Muscle of arm (tissue), 12 donors: ENCODE measurements around the gene KCNMA1. TPM values are rescaled to one million over a fixed set of nuclear protein-coding genes. Genes with fewer than 3 reads are reported as not detected.

Experiments
- DNase-seq: peaks from one replicate; pipeline ENCODE4 v3.0.0-alpha.2; 2013
- polyA plus RNA-seq, 12 donors: library from polyadenylated mRNA; unstranded; fragments of 120-200 nt; gene quantifications; one replicate each; pipeline ENCODE4 v1.2.1, GENCODE V29; 2013; ENCODE audit not compliant: insufficient read length in 12 of 12

KCNMA1 gene
- polyA plus RNA-seq, 12 donors = 12.3 to 20.1 (median 16.4) TPM; not detected in 1

GRCh38 chr10:77511498-77512218 is 126.0 kb downstream of the KCNMA1 start:
- no peak for DNase-seq

GRCh38 chr10:77510695-77511094 is 126.9 kb downstream of the KCNMA1 start:
- no peak for DNase-seq

- DNase-seq = no peak
These were observed 127.3 kb downstream of the KCNMA1 start for GRCh38 chr10:77510294-77510693.

- DNase-seq = peak; percentile 59
These were observed 128.2 kb downstream of the KCNMA1 start for GRCh38 chr10:77509391-77509790.

- peak; percentile 63 for DNase-seq
These were observed 130.2 kb downstream of the KCNMA1 start for GRCh38 chr10:77507291-77507880.

GRCh38 chr10:77506517-77507200 is 130.9 kb downstream of the KCNMA1 start:
- no peak for DNase-seq

GRCh38 chr10:77505431-77506334 is 131.9 kb downstream of the KCNMA1 start:
- DNase-seq = no peak

GRCh38 chr10:77504873-77505257 is 132.7 kb downstream of the KCNMA1 start:
- DNase-seq = no peak

- no peak for DNase-seq
These were observed 133.3 kb downstream of the KCNMA1 start for GRCh38 chr10:77504196-77504872.

- DNase-seq = no peak
These were observed 135.8 kb downstream of the KCNMA1 start for GRCh38 chr10:77501846-77502261.

- peak; percentile 65 for DNase-seq
These were observed 136.3 kb downstream of the KCNMA1 start for GRCh38 chr10:77501152-77501845.

GRCh38 chr10:77500754-77501151 is 136.9 kb downstream of the KCNMA1 start:
- no peak for DNase-seq

- DNase-seq = no peak
These were observed 138.8 kb downstream of the KCNMA1 start for GRCh38 chr10:77498829-77499228.

GRCh38 chr10:77498210-77498609 is 139.4 kb downstream of the KCNMA1 start:
- no peak for DNase-seq

- no peak for DNase-seq
These were observed 139.9 kb downstream of the KCNMA1 start for GRCh38 chr10:77497748-77498147.

- DNase-seq = no peak
These were observed 140.6 kb downstream of the KCNMA1 start for GRCh38 chr10:77496941-77497420.

- no peak for DNase-seq
These were observed 142.7 kb downstream of the KCNMA1 start for GRCh38 chr10:77494756-77495541.

- no peak for DNase-seq
These were observed 143.3 kb downstream of the KCNMA1 start for GRCh38 chr10:77494327-77494726.

GRCh38 chr10:77493851-77494261 is 143.8 kb downstream of the KCNMA1 start:
- no peak for DNase-seq
